ENCODE data around the gene NAXD.
A peak's percentile ranks its signal among the peaks of the same experiment; 100 is the strongest.

NAXD gene

GRCh38 chr13:110615322-110616102 is at the start of gene NAXD:
Gene NAXD, plus strand, starts transcription at chr13:110615545. Its CDS starts 57 bp downstream, at chr13:110615602.
- peak; percentile 96 for DNase-seq (ENCODE audit: low read depth)

DNA sequence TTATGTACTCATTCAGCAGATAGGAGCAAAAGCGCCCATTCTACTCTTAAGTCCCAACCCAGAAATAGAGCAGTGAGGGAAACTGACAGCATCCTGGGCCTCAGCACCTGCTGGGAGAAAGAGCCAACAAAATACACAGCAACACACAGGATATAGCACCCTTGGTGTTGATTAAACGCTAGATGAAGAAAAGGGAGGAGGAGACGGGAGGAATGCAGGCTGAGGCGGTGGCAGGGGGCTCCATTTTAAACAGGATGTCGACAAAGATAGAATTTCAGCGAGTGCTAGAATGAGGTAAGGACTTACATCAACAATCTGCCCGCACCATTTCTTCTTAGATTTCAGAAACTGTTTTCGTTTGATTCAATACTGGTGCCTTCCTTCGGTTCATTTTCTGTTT is 49.2 kb upstream of the NAXD start:
- DNase-seq (ENCODE audit: low read depth): no peak

- no peak for DNase-seq (ENCODE audit: low read depth)
Measured at GRCh38 chr13:110568612-110569011, 46.7 kb upstream of the NAXD start.

DNA sequence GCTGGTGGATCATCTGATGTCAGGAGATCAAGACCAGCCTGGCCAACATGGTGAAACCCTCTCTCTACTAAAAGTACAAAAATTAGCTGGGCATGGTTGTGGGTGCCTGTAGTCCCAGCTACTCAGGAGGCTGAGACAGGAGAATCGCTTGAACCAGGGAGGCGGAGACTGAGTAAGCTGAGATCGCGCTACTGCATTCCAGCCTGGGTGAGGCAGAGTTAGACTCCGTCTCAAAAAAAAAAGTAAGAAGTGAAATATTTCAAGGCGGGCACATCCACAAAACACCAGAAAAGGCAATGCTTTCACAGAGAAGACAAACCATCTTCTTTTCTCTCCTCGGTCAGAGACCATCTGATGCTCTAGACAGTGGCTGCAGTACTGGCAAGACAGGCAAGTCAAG is 45.4 kb upstream of the NAXD start:
- peak; percentile 34 for DNase-seq (ENCODE audit: low read depth)

- no peak for DNase-seq (ENCODE audit: low read depth)
Measured at GRCh38 chr13:110570886-110571285, 44.5 kb upstream of the NAXD start.

DNA sequence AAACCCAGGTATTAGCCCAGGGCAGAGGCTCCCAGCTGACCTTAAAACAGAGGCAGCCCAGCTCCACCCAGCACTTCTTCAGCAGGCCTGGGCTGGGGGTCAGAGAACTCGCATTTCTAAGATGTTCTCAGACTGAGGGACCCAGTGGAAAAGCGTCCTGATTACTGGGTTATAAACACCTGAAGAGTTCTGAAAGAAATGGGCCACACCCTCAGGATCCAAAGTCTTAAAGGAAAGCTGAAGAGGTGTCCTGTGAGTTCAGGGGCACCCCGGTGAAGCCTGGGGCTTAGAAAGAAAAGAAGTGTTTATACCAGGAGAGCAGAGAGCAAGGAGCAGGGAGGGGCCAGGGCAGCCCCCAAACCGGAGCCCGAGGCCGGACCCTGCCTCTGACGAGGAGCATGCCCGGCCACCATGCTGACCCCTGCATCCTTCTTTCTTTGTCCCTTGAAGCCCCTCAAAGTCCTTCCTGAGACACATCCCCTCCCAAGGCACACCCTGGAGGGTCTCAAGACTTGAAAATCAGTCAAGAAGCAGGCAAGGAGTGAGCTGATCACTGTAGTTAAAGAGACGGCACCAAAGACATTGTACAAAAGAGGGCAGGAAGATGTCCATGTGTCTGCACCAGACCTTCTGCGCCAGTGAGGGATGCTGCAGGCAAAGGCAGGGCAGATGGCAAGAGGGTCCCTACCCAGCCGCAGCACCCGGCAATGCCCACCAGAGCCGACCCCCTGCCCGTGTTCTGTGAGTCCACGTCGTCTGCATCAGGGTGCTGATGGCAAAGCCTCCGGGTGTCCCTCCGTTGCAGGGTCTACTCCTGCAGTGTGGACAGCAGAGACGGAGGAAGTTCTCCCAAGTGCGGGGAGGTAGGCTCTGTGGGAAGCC is 43.2 kb upstream of the NAXD start:
- no peak for DNase-seq (ENCODE audit: low read depth)

- no peak for DNase-seq (ENCODE audit: low read depth)
Measured at GRCh38 chr13:110572778-110573118, 42.6 kb upstream of the NAXD start.

GRCh38 chr13:110574161-110574560 is 41.2 kb upstream of the NAXD start:
- DNase-seq (ENCODE audit: low read depth): no peak

DNA sequence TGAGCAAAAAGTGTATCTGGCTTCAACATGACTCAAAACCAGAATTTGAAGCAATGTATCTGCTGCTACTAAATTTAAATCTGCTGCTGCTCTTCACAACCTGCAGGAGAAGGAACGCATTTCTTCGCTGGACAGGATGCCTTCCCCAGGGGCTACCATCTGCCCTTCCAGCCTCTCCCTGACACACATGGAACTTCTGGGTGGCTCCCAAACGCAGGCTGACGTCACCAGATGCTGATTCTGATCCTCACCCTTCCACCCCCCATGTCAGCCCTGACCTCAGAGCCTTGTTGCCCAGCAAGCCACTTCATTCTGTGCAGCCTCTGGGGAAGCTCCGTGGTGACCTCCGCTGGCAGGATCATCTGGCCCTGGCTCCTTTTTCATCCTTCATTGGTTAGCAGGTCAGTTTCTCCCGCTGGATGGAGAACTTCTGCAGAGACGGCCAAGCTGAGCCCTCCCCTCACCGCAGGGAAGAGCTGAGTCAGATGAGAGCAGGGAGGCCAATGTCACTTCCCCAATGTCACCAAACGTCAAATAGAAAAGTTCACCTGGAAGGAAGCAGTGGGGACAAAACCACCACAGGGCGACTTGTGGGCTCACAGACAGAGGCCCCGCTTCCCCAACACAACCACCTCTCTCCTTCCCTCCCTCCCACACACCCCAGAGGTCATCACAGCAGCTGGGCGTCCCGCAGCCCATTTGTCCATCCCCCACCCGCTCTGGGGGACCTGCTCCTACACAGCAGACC is 39.8 kb upstream of the NAXD start:
- peak; percentile 42 for DNase-seq (ENCODE audit: low read depth)

GRCh38 chr13:110576070-110576394 is 39.3 kb upstream of the NAXD start:
- DNase-seq (ENCODE audit: low read depth): no peak

DNA sequence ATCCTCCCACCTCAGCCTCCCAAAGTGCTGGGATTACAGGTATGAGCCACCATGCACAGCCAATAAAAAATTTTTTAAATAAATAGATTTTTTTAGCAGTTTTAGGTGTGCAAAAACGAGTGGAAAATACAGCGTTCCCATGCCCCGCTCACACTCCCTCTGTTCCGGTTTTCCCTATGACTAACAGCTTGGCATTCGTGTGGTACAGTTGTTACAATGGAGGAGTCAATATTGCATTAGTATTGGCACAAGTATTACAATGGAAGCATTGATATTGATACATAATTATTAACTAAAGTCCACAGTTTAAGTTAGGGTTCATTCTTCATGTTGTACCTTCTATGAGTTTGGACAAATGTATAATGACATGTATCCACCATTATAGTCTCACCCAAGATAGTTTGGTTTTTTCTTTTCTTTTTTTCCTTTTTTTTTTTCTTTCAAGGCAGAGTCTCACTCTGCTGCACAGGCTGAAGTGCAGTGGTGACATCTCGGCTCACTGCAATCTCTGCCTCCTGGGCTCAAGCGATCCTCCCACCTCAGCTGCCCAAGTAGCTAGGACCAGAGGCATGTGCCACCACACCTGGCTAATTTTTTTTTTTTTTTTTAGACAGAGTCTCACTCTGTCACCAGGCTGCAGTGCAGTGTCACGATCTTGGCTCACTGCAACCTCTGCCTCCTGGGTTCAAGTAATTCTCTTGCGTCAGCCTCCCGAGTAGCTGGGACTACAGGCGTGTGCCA is 38.4 kb upstream of the NAXD start:
- DNase-seq (ENCODE audit: low read depth): no peak

- DNase-seq (ENCODE audit: low read depth): no peak
Measured at GRCh38 chr13:110578363-110578762, 37.0 kb upstream of the NAXD start.

- no peak for DNase-seq (ENCODE audit: low read depth)
Measured at GRCh38 chr13:110580800-110581199, 34.5 kb upstream of the NAXD start.

- DNase-seq (ENCODE audit: low read depth): no peak
Measured at GRCh38 chr13:110581506-110582185, 33.7 kb upstream of the NAXD start.

DNA sequence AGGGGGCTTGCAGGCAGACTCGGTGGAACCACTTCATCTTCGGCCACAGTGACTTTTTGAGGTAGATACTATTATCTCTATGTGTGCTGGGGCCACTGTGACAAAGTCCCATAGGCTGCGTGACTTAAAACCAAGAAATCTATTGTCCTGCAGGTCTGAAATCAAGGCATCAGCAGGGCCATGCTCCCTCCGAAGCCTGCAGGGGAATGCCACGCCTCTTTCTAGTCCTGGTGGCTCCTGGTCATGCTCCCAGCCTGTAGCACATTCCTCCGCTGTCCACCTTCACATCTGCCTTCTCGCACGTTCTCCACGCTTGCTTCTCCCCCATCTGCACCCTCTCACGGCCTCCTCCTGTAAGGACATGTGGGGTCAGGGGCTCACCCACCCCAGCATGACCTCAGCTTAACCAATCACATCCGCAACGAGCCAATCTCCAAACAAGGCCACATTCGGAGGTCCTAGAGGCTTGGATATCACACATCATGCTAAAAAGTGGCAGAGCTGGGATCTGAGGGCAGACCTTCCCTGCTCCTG is 32.9 kb upstream of the NAXD start:
- DNase-seq (ENCODE audit: low read depth): no peak

- DNase-seq (ENCODE audit: low read depth): no peak
Measured at GRCh38 chr13:110583178-110583865, 32.0 kb upstream of the NAXD start.

- DNase-seq (ENCODE audit: low read depth): no peak
Measured at GRCh38 chr13:110589793-110590390, 25.5 kb upstream of the NAXD start.

- no peak for DNase-seq (ENCODE audit: low read depth)
Measured at GRCh38 chr13:110590577-110590976, 24.8 kb upstream of the NAXD start.

DNA sequence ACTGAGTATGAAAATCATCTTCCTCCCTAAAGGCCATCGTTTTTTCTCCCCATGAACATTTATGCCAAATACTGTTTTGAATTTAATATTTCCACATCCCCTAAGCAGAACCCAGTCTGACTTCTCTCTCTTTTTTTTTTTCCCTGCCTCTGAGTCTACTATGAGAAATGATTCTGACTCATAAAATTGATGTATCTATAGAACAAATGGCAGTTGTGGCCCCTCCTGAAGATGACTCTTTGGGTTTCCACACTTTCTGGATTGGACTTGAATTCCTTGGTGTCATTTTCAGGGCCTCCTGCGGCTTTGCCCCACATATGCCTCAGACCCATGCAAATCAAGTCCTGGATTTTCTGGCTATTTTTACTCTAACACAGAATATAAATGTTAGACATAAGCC is 22.7 kb upstream of the NAXD start:
- no peak for DNase-seq (ENCODE audit: low read depth)
